Mucosa of rectum (tissue), 2 donors: ENCODE measurements around the gene FRMD5.

ENCODE experiments used
- H3K27ac ChIP-seq, 2 donors: one replicate each; pipeline ENCODE4 v1.7.0; 2013; ENCODE audit warnings: inconsistent platforms in 2 of 2, low read depth in 2 of 2, low read length in 2 of 2
- H3K27me3 ChIP-seq, 2 donors: one replicate each; pipeline ENCODE4 v1.7.0; 2013; ENCODE audit warnings: low read length in 2 of 2; ENCODE audit not compliant: control insufficient read depth in 2 of 2, insufficient read depth in 2 of 2
- H3K36me3 ChIP-seq, 2 donors: one replicate each; pipeline ENCODE4 v1.7.0; 2013; ENCODE audit warnings: low read length in 2 of 2; ENCODE audit not compliant: control insufficient read depth in 2 of 2, insufficient read depth in 2 of 2
- H3K4me1 ChIP-seq, 2 donors: one replicate each; pipeline ENCODE4 v1.7.0; 2013; ENCODE audit warnings: low read length in 2 of 2, mild to moderate bottlenecking in 1 of 2; ENCODE audit not compliant: control insufficient read depth in 2 of 2, insufficient read depth in 2 of 2
- H3K4me3 ChIP-seq, 2 donors: one replicate each; pipeline ENCODE4 v1.7.0; 2013; ENCODE audit warnings: low read length in 2 of 2
- H3K9ac ChIP-seq, 2 donors: one replicate each; pipeline ENCODE4 v1.7.0; 2013; ENCODE audit warnings: low read length in 2 of 2, low read depth in 1 of 2, mild to moderate bottlenecking in 1 of 2
- H3K9me3 ChIP-seq, 2 donors: one replicate each; pipeline ENCODE4 v1.7.0; 2013; ENCODE audit warnings: low read length in 2 of 2; ENCODE audit not compliant: control insufficient read depth in 2 of 2
- donor health status: healthy.
- donor health status: Normal muscosa, but diverticular disease.

FRMD5 gene

DNA sequence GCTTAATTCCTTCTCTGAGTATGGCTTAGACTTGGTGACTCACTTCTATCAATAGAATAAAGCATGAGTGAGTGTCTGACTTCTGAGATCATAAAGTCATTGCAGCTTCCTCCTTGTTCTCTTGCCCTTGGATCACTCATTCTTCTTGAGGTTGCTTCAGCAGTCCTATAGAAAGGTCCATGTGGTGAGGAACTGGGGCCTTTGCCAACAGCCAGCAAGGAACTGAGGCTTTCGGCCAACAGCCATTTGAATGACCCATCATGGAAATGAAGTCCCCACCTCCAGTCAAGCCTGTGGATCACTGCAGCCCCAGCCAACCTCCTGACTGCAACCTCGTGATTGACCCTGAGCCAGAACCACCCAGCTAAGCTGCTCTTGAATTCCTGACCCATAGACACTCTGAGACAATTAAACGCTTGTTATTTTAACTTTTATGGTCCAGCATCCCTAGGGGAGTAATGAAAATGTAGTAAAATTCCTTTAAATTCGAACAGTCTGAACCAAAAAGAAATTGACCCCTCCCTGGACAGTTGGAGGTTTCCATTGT, 283.8 kb downstream of the FRMD5 start:
- Histone ChIP-seq H3K36me3 (no peaks in the 10 kb centered on the region), H3K4me1 (no peaks in the 10 kb centered on the region), H3K27ac (no peak overlapping the region), H3K4me3 (no peak overlapping the region), H3K9ac (no peak overlapping the region), H3K27me3 (no peaks in the 10 kb centered on the region), H3K9me3 (no peaks in the 10 kb centered on the region)

GRCh38 chr15:43908516-43909050, 286.5 kb downstream of the FRMD5 start:
- H3K9ac ChIP-seq, result no peak overlapping the region
- H3K4me3 ChIP-seq, result no peak overlapping the region
- no peaks in the 10 kb centered on the region for H3K27me3 ChIP-seq
- no peaks in the 10 kb centered on the region for H3K36me3 ChIP-seq
- no peaks in the 10 kb centered on the region for H3K9me3 ChIP-seq
- H3K4me1 ChIP-seq, result no peaks in the 10 kb centered on the region
- H3K27ac ChIP-seq, result no peak overlapping the region

- no peaks in the 10 kb centered on the region for H3K27me3 ChIP-seq
- no peak overlapping the region for H3K9ac ChIP-seq
- H3K36me3 ChIP-seq, result no peaks in the 10 kb centered on the region
- H3K4me3 ChIP-seq, result no peak overlapping the region
- H3K4me1 ChIP-seq, result no peaks in the 10 kb centered on the region
- no peak overlapping the region for H3K27ac ChIP-seq
- H3K9me3 ChIP-seq, result no peaks in the 10 kb centered on the region
Measured at GRCh38 chr15:43905755-43906154, 289.3 kb downstream of the FRMD5 start.

DNA sequence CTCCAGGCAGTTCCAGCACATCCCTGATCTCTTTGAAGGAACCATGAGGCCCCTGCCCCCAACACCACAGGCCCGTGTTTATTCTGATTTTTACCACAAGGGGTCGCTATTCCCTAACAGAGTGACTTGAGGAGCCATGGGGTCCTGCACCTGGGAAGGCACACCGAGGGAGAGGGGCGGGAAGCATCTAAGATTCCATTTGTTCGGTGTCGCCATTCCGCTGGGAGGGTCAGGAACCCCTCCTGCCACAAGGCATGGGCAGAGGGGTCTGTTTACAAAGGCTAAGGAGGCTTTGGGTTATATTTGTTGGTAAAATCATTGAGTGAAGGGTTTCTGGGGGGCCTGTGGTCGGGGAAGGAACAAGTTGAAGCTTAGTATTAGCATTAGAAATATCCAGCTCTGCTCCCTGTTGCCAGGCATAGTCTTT, 291.2 kb downstream of the FRMD5 start:
- no peak overlapping the region for H3K27ac ChIP-seq
- H3K27me3 ChIP-seq, result no peaks in the 10 kb centered on the region
- H3K36me3 ChIP-seq, result no peaks in the 10 kb centered on the region
- no peaks in the 10 kb centered on the region for H3K4me1 ChIP-seq
- H3K9me3 ChIP-seq, result no peaks in the 10 kb centered on the region
- H3K4me3 ChIP-seq, result no peak overlapping the region
- no peak overlapping the region for H3K9ac ChIP-seq

- Histone ChIP-seq H3K9me3 (no peaks in the 10 kb centered on the region), H3K36me3 (no peaks in the 10 kb centered on the region), H3K4me1 (no peaks in the 10 kb centered on the region), H3K27me3 (no peaks in the 10 kb centered on the region), H3K9ac (no peak overlapping the region), H3K4me3 (no peak overlapping the region), H3K27ac (no peak overlapping the region)
Measured at GRCh38 chr15:43901495-43901894, 293.6 kb downstream of the FRMD5 start.

DNA sequence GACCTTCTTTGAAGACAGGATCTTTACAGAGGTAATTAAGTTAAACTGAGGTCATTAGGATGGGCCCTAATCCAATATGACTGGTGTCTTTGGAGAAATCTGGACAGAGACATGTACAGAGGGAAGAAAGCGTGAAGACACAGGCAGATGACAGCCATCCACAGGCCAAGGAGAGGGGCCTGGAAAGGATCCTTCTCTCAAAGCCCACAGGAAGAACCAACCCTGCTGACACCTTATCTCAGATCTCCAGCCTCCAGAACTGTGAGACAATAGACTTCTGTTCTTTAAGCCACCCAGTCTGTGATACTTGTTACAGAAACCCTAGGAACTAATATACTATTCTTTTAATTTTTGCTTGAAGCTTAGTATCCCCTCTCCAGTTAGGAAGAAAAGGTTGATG, 294.1 kb downstream of the FRMD5 start:
- Histone ChIP-seq H3K36me3 (no peaks in the 10 kb centered on the region), H3K4me3 (no peak overlapping the region), H3K4me1 (no peaks in the 10 kb centered on the region), H3K9ac (no peak overlapping the region), H3K9me3 (no peaks in the 10 kb centered on the region), H3K27ac (no peak overlapping the region), H3K27me3 (no peaks in the 10 kb centered on the region)

- Histone ChIP-seq H3K36me3 (no peaks in the 10 kb centered on the region), H3K9me3 (no peaks in the 10 kb centered on the region), H3K4me1 (no peaks in the 10 kb centered on the region), H3K27ac (no peak overlapping the region), H3K9ac (no peak overlapping the region), H3K4me3 (no peak overlapping the region), H3K27me3 (no peaks in the 10 kb centered on the region)
Measured at GRCh38 chr15:43899928-43900327, 295.1 kb downstream of the FRMD5 start.

DNA sequence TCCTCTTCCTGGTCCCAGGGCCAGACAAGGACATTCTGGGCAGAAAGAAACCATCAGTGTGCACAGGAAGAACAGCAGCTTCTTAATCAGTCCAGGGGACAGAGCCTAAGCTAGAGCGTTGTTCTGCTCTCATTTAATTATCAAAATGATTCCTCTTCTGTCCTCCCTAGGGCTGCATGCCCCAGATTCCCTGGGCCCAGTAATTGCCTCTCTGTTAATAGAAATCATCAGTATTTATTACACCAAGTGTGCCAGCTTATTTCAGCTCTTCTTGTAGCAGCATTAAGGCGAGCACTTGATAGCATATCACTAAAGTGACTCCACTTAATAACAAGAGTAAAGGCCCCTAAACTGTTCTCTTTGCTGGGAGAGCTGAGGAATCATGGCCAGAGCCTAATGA, 296.2 kb downstream of the FRMD5 start:
- Histone ChIP-seq H3K9ac (no peak overlapping the region), H3K4me3 (no peak overlapping the region), H3K27ac (no peak overlapping the region), H3K4me1 (no peaks in the 10 kb centered on the region), H3K9me3 (no peaks in the 10 kb centered on the region), H3K36me3 (no peaks in the 10 kb centered on the region), H3K27me3 (no peaks in the 10 kb centered on the region)

- Histone ChIP-seq H3K9me3 (no peaks in the 10 kb centered on the region), H3K27ac (no peak overlapping the region), H3K27me3 (no peaks in the 10 kb centered on the region), H3K36me3 (no peaks in the 10 kb centered on the region), H3K4me1 (no peaks in the 10 kb centered on the region), H3K9ac (no peak overlapping the region), H3K4me3 (no peak overlapping the region)
Measured at GRCh38 chr15:43896543-43896942, 298.5 kb downstream of the FRMD5 start.

GRCh38 chr15:43895586-43895985, 299.5 kb downstream of the FRMD5 start:
- H3K27me3 ChIP-seq, result no peaks in the 10 kb centered on the region
- H3K27ac ChIP-seq, result no peak overlapping the region
- H3K36me3 ChIP-seq, result no peaks in the 10 kb centered on the region
- no peak overlapping the region for H3K4me3 ChIP-seq
- H3K4me1 ChIP-seq, result no peaks in the 10 kb centered on the region
- no peaks in the 10 kb centered on the region for H3K9me3 ChIP-seq
- no peak overlapping the region for H3K9ac ChIP-seq

DNA sequence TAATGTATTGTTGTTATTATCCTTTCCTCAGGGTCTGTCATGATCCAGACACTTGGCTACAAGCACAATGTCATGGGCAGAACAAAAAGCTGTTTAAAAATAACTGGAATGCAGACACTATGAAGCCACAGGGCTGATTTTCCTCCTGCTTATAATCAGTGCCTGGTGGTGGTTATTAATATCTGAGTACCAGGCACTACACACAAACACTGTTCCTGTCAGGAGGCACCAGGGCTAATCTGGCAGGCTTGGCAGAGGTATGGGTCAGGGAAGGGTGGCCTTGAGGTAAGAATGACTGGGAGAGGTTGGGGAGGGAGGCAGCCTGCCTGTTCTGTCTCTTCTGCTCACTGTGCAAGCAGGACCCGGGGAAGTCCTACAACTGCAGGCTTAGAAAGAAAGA, 301.1 kb downstream of the FRMD5 start:
- Histone ChIP-seq H3K36me3 (no peaks in the 10 kb centered on the region), H3K4me1 (no peaks in the 10 kb centered on the region), H3K4me3 (no peak overlapping the region), H3K9me3 (no peaks in the 10 kb centered on the region), H3K9ac (no peak overlapping the region), H3K27me3 (no peaks in the 10 kb centered on the region), H3K27ac (no peak overlapping the region)
